SK-N-SH treated with all-trans-retinoic acid at 6 μM for 48 hours (cell line): ENCODE data around the gene CTTNBP2NL.
A peak's percentile ranks its signal among the peaks of the same experiment; 100 is the strongest.

ENCODE experiments used
- ATAC-seq: fragments of 200-7000 bp; cut with Tn5 transposase; 3 replicates; pipeline ENCODE4 v1.9.1; 2020; ENCODE audit warnings: mild to moderate bottlenecking, moderate library complexity
- ARNTL ChIP-seq: fragments of 450-650 bp; formaldehyde crosslinking; IDR thresholded peaks from 2 replicates; pipeline ENCODE4 v1.5.0; 2020; ENCODE audit warnings: low read depth, mild to moderate bottlenecking, moderate library complexity, borderline replicate concordance
- BACH2 ChIP-seq: fragments of 250-450 bp; sonication (Bioruptor Pico); IDR thresholded peaks from 2 replicates; pipeline ENCODE4 v1.9.0; 2021; ENCODE audit warnings: mild to moderate bottlenecking, borderline replicate concordance
- CSDC2 ChIP-seq: fragments of 250-450 bp; sonication (Bioruptor Pico); IDR thresholded peaks from 2 replicates; pipeline ENCODE4 v1.5.0; 2020; ENCODE audit warnings: mild to moderate bottlenecking, moderate library complexity
- CSRNP3 ChIP-seq: fragments of 250-450 bp; sonication (Bioruptor Pico); IDR thresholded peaks from 2 replicates; pipeline ENCODE4 v1.5.1; 2021; ENCODE audit warnings: mild to moderate bottlenecking, moderate library complexity
- ESRRG ChIP-seq: fragments of 250-450 bp; sonication (Bioruptor Pico); IDR thresholded peaks from 2 replicates; pipeline ENCODE4 v1.6.1; 2021; ENCODE audit warnings: mild to moderate bottlenecking
- ISL1 ChIP-seq: fragments of 250-450 bp; sonication (Bioruptor Pico); IDR thresholded peaks from 2 replicates; pipeline ENCODE4 v2.1.2; 2022; ENCODE audit warnings: mild to moderate bottlenecking, moderate library complexity
- PATZ1 ChIP-seq: fragments of 250-450 bp; sonication (Bioruptor Pico); IDR thresholded peaks from 2 replicates; pipeline ENCODE4 v1.8.0; 2020; ENCODE audit warnings: mild to moderate bottlenecking, moderate library complexity, borderline replicate concordance
- POU6F1 ChIP-seq: fragments of 250-450 bp; sonication (Bioruptor Pico); IDR thresholded peaks from 2 replicates; pipeline ENCODE4 v1.8.0; 2021; ENCODE audit warnings: low read depth, mild to moderate bottlenecking, moderate library complexity, borderline replicate concordance
- PPARA ChIP-seq: fragments of 250-450 bp; sonication (Bioruptor Pico); IDR thresholded peaks from 2 replicates; pipeline ENCODE4 v1.5.0; 2020; ENCODE audit warnings: mild to moderate bottlenecking, borderline replicate concordance
- RARB ChIP-seq: fragments of 250-450 bp; sonication (Bioruptor Pico); IDR thresholded peaks from 2 replicates; pipeline ENCODE4 v1.8.0; 2021; ENCODE audit warnings: mild to moderate bottlenecking, moderate library complexity
- SNAI2 ChIP-seq: fragments of 250-450 bp; sonication (Bioruptor Pico); IDR thresholded peaks from 2 replicates; pipeline ENCODE4 v1.5.0; 2020; ENCODE audit warnings: mild to moderate bottlenecking, moderate library complexity
- TCF4 ChIP-seq: fragments of 250-450 bp; sonication (Bioruptor Pico); IDR thresholded peaks from 2 replicates; pipeline ENCODE4 v1.8.0; 2021; ENCODE audit warnings: mild to moderate bottlenecking, moderate library complexity, borderline replicate concordance
- TOX ChIP-seq: fragments of 250-450 bp; sonication (Bioruptor Pico); IDR thresholded peaks from 2 replicates; pipeline ENCODE4 v1.8.0; 2021; ENCODE audit warnings: mild to moderate bottlenecking, moderate library complexity, borderline replicate concordance
- ZC3H10 ChIP-seq: fragments of 250-450 bp; sonication (Bioruptor Pico); IDR thresholded peaks from 2 replicates; pipeline ENCODE4 v1.5.1; 2021; ENCODE audit warnings: mild to moderate bottlenecking, moderate library complexity
- ZFP3 ChIP-seq: fragments of 250-450 bp; sonication (Bioruptor Pico); IDR thresholded peaks from 2 replicates; pipeline ENCODE4 v1.5.0; 2020; ENCODE audit warnings: mild to moderate bottlenecking, moderate library complexity
- ZFP30 ChIP-seq: fragments of 450-650 bp; formaldehyde crosslinking; IDR thresholded peaks from 2 replicates; pipeline ENCODE4 v1.5.0; 2022; ENCODE audit warnings: mild to moderate bottlenecking, moderate library complexity
- ZNF565 ChIP-seq: fragments of 450-650 bp; formaldehyde crosslinking; conservative IDR thresholded peaks from 2 replicates; pipeline ENCODE4 v1.5.0; 2020; ENCODE audit warnings: low read depth, mild to moderate bottlenecking, moderate library complexity
- ZNF8 ChIP-seq: fragments of 450-650 bp; formaldehyde crosslinking; IDR thresholded peaks from 2 replicates; pipeline ENCODE4 v1.5.0; 2020; ENCODE audit warnings: mild to moderate bottlenecking, moderate library complexity
- TF ChIP-seq, protein P1 (sequence below): fragments of 250-450 bp; sonication (Bioruptor Pico); IDR thresholded peaks from 2 replicates; pipeline ENCODE4 v1.5.1; 2020; ENCODE audit warnings: low read depth, mild to moderate bottlenecking, moderate library complexity
- TF ChIP-seq, protein P2 (sequence below): fragments of 250-450 bp; sonication (Bioruptor Pico); IDR thresholded peaks from 2 replicates; pipeline ENCODE4 v1.5.0; 2020; ENCODE audit warnings: mild to moderate bottlenecking, moderate library complexity

Gene CTTNBP2NL

DNA sequence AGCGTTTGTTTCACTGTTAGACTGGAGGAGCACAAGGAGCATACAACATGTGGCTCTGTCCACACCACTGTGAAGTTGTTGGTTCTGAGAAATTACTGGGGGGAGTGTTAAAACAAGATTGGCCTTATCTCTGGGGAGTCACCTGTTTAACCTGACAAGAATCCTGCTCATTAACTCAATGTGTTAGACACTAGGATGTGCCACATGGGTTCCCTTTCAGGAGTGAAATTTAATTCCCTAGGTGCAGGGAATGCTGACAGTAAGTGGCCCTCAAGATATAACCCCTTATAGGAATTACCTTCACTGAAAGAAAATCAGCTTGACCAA is 66.9 kb downstream of the CTTNBP2NL start (continued):
- no peak for TF ChIP-seq POU6F1 (CRISPR knock-in tag)

DNA sequence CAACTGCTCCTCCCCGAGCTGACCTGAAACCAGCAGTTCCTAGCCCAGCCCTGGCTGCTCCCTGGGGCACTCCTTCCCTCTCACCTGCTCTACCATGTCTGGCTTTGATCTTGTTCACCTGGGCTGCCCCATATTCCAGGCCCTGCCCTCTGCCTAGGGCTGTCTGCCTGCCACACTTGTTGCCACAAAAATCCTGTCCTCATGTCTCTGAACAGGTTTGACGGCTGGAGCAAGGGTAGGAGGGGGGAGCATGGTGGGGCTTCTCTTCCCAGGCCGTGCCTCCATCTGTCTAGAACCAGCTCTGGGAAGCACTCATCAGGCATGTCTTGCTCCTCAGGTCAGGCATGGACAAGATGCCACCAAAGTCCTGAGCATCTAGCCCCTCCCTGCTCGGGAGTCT is 68.5 kb downstream of the CTTNBP2NL start:
- TF ChIP-seq PATZ1 (CRISPR knock-in tag): no peak
- TF ChIP-seq TCF4 (CRISPR knock-in tag): no peak
- no peak for TF ChIP-seq POU6F1 (CRISPR knock-in tag)
- no peak for TF ChIP-seq CSRNP3 (CRISPR knock-in tag)
- no peak for TF ChIP-seq ZC3H10 (CRISPR knock-in tag)
- no peak for TF ChIP-seq ZFP30
- no peak for TF ChIP-seq ARNTL (CRISPR knock-in tag)
- no peak for TF ChIP-seq ZFP3 (CRISPR knock-in tag)
- TF ChIP-seq, protein P1, sequence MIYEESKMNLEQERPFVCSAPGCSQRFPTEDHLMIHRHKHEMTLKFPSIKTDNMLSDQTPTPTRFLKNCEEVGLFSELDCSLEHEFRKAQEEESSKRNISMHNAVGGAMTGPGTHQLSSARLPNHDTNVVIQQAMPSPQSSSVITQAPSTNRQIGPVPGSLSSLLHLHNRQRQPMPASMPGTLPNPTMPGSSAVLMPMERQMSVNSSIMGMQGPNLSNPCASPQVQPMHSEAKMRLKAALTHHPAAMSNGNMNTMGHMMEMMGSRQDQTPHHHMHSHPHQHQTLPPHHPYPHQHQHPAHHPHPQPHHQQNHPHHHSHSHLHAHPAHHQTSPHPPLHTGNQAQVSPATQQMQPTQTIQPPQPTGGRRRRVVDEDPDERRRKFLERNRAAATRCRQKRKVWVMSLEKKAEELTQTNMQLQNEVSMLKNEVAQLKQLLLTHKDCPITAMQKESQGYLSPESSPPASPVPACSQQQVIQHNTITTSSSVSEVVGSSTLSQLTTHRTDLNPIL: no peak
- TF ChIP-seq, protein P2, sequence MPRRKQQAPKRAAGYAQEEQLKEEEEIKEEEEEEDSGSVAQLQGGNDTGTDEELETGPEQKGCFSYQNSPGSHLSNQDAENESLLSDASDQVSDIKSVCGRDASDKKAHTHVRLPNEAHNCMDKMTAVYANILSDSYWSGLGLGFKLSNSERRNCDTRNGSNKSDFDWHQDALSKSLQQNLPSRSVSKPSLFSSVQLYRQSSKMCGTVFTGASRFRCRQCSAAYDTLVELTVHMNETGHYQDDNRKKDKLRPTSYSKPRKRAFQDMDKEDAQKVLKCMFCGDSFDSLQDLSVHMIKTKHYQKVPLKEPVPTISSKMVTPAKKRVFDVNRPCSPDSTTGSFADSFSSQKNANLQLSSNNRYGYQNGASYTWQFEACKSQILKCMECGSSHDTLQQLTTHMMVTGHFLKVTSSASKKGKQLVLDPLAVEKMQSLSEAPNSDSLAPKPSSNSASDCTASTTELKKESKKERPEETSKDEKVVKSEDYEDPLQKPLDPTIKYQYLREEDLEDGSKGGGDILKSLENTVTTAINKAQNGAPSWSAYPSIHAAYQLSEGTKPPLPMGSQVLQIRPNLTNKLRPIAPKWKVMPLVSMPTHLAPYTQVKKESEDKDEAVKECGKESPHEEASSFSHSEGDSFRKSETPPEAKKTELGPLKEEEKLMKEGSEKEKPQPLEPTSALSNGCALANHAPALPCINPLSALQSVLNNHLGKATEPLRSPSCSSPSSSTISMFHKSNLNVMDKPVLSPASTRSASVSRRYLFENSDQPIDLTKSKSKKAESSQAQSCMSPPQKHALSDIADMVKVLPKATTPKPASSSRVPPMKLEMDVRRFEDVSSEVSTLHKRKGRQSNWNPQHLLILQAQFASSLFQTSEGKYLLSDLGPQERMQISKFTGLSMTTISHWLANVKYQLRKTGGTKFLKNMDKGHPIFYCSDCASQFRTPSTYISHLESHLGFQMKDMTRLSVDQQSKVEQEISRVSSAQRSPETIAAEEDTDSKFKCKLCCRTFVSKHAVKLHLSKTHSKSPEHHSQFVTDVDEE: no peak
- TF ChIP-seq BACH2 (CRISPR knock-in tag): no peak
- no peak for TF ChIP-seq ZNF565 (CRISPR knock-in tag)
- no peak for TF ChIP-seq PPARA
- TF ChIP-seq ZNF8 (CRISPR knock-in tag): no peak
- TF ChIP-seq SNAI2 (CRISPR knock-in tag): no peak
- TF ChIP-seq TOX (CRISPR knock-in tag): no peak
- no peak for TF ChIP-seq RARB (CRISPR knock-in tag)
- no peak for TF ChIP-seq ESRRG
- no peak for TF ChIP-seq CSDC2 (CRISPR knock-in tag)
- TF ChIP-seq, all 23 proteins: peak for 0
- ATAC-seq: no peak

GRCh38 chr1:112465122-112465521 is 69.1 kb downstream of the CTTNBP2NL start:
- no peak for TF ChIP-seq ISL1
- no peak for TF ChIP-seq ARNTL (CRISPR knock-in tag)
- no peak for TF ChIP-seq CSRNP3 (CRISPR knock-in tag)
- TF ChIP-seq TCF4 (CRISPR knock-in tag): no peak
- TF ChIP-seq, protein P1: no peak
- no peak for TF ChIP-seq PATZ1 (CRISPR knock-in tag)
- TF ChIP-seq ESRRG: no peak
- no peak for TF ChIP-seq ZNF565 (CRISPR knock-in tag)

More at GRCh38 chr1:112465122-112465521, 69.1 kb downstream of the CTTNBP2NL start:
- peak; percentile 15; the same call in 2 of the 3 replicates for ATAC-seq
